MM.1S (cell line): Measurements from ENCODE around the gene CCDC134.

Experiments
- EZH2phosphoT487 ChIP-seq: fragments of 300-600 bp; sonication (generic); IDR thresholded peaks from 2 replicates; pipeline ENCODE4 v1.6.1; 2018; ENCODE audit warnings: antibody characterized with exemption, low read length
- TF ChIP-seq, protein P1 (sequence below): fragments of 300-600 bp; sonication (generic); IDR thresholded peaks from 2 replicates; pipeline ENCODE4 v1.5.1; 2016; ENCODE audit warnings: antibody characterized with exemption, low read length, mixed read lengths

DNA sequence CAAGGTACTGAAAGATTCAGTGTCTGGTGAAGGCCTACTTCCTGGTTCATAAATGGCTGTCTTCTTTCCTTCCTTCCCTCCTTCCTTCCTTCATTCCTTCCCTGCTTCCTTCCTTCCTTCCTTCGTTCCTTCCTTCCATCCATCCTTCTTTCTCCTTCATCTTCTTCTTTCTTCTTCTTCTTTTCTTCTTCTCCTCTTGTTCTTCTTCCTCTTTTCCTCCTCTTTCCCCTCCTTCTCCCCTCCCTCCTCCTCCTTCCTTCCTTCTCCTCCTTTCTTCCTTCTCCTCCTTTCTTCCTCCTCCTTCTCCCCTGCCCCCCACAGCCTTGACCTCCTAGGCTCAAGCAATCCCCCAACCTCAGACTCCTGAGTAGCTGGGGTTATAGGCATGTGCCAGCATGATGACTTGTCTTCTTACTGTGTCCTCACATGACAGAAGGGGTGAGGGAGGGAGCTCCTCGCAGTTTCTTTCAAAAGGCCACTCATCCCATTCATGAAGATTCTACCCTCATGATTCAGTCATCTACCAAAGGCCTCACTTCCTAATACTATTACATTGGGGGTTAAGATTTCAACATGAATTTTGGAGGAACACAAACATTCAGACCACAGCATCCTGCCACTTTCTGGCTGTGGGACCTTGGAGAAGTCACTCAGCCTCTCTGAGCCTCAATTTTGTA lies 22.6 kb upstream of the CCDC134 start:
- TF ChIP-seq, protein P1, sequence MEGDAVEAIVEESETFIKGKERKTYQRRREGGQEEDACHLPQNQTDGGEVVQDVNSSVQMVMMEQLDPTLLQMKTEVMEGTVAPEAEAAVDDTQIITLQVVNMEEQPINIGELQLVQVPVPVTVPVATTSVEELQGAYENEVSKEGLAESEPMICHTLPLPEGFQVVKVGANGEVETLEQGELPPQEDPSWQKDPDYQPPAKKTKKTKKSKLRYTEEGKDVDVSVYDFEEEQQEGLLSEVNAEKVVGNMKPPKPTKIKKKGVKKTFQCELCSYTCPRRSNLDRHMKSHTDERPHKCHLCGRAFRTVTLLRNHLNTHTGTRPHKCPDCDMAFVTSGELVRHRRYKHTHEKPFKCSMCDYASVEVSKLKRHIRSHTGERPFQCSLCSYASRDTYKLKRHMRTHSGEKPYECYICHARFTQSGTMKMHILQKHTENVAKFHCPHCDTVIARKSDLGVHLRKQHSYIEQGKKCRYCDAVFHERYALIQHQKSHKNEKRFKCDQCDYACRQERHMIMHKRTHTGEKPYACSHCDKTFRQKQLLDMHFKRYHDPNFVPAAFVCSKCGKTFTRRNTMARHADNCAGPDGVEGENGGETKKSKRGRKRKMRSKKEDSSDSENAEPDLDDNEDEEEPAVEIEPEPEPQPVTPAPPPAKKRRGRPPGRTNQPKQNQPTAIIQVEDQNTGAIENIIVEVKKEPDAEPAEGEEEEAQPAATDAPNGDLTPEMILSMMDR = no peak
- TF ChIP-seq EZH2phosphoT487 = no peak
